Smooth muscle cell (in vitro differentiated cells): ENCODE results near the gene EIF2AK2. TPM values are rescaled to one million over a fixed set of nuclear protein-coding genes. Genes with fewer than 3 reads are reported as not detected.
A peak's percentile ranks its signal among the peaks of the same experiment; 100 is the strongest.

Source experiments
- DNase-seq: peaks from one replicate; lab custom pipeline; 2025; ENCODE audit not compliant: unreplicated experiment; lab: John Stamatoyannopoulos, UW
- H2AFZ ChIP-seq: fragments of 200-600 bp; sonication (generic); 2 replicates; pipeline ENCODE4 v1.6.0; 2016; ENCODE audit warnings: antibody characterized with exemption, low read depth, mild to moderate bottlenecking
- H3F3A ChIP-seq: fragments of 200-600 bp; sonication (generic); 2 replicates; pipeline ENCODE4 v1.6.0; 2017; ENCODE audit warnings: antibody characterized with exemption, low read depth
- H3K27ac ChIP-seq: fragments of 200-600 bp; sonication (generic); 2 replicates; pipeline ENCODE4 v1.5.1; 2016; ENCODE audit warnings: low read depth, mild to moderate bottlenecking
- H3K27me3 ChIP-seq: fragments of 200-600 bp; sonication (generic); 2 replicates; pipeline ENCODE4 v1.6.1; 2016; ENCODE audit warnings: low read depth, mild to moderate bottlenecking
- H3K36me3 ChIP-seq: fragments of 200-600 bp; sonication (generic); 2 replicates; pipeline ENCODE4 v1.5.1; 2016; ENCODE audit warnings: low read depth
- H3K4me1 ChIP-seq: fragments of 200-600 bp; sonication (generic); 2 replicates; pipeline ENCODE4 v1.5.1; 2016; ENCODE audit warnings: low read depth
- H3K4me2 ChIP-seq: fragments of 200-600 bp; sonication (generic); 2 replicates; pipeline ENCODE4 v1.6.0; 2016; ENCODE audit warnings: mild to moderate bottlenecking
- H3K4me3 ChIP-seq: fragments of 200-600 bp; sonication (generic); 2 replicates; pipeline ENCODE4 v1.5.1; 2016; ENCODE audit warnings: mild to moderate bottlenecking
- H3K79me2 ChIP-seq: fragments of 200-600 bp; sonication (generic); 2 replicates; pipeline ENCODE4 v1.6.0; 2016; ENCODE audit warnings: low read depth, mild to moderate bottlenecking
- H3K9ac ChIP-seq: fragments of 200-600 bp; sonication (generic); 2 replicates; pipeline ENCODE4 v1.6.0; 2016; ENCODE audit warnings: low read depth
- H3K9me3 ChIP-seq: fragments of 200-600 bp; sonication (generic); replicated peaks from 2 replicates; pipeline ENCODE4 v1.5.1; 2016; ENCODE audit warnings: low read depth
- H4K20me1 ChIP-seq: fragments of 200-600 bp; sonication (generic); 2 replicates; pipeline ENCODE4 v1.6.0; 2016; ENCODE audit warnings: low read depth
- WGBS: methylation state at CpG from one replicate; pipeline ENCODE4 v1.1.7; 2016; ENCODE audit warnings: low lambda C conversion rate; 5-methylcytosine and 5-hydroxymethylcytosine counted together
- polyA plus RNA-seq: library from polyadenylated mRNA; unstranded; fragments of >200 nt; fragmentation: Nextera tagmentation; extraction: Ambion mirVana; gene quantifications from 2 replicates; pipeline ENCODE4 v1.2.1, GENCODE V29; 2016
- total RNA-seq: library from RNA; depleted of rRNA; stranded (reverse); fragments of >200 nt; gene quantifications from 2 replicates; pipeline ENCODE4 v1.2.3, GENCODE V29; 2014
- TF ChIP-seq, protein P1 (sequence below): fragments of 200-600 bp; sonication (generic); IDR thresholded peaks from 2 replicates; pipeline ENCODE4 v1.5.1; 2017; ENCODE audit warnings: borderline replicate concordance, mild to moderate bottlenecking, antibody characterized with exemption; ENCODE audit not compliant: insufficient read depth, poor library complexity, severe bottlenecking

The EIF2AK2 gene
- total and polyA plus RNA-seq, 2 experiments from 2014 or later: 21.0 to 32.9 TPM

DNA sequence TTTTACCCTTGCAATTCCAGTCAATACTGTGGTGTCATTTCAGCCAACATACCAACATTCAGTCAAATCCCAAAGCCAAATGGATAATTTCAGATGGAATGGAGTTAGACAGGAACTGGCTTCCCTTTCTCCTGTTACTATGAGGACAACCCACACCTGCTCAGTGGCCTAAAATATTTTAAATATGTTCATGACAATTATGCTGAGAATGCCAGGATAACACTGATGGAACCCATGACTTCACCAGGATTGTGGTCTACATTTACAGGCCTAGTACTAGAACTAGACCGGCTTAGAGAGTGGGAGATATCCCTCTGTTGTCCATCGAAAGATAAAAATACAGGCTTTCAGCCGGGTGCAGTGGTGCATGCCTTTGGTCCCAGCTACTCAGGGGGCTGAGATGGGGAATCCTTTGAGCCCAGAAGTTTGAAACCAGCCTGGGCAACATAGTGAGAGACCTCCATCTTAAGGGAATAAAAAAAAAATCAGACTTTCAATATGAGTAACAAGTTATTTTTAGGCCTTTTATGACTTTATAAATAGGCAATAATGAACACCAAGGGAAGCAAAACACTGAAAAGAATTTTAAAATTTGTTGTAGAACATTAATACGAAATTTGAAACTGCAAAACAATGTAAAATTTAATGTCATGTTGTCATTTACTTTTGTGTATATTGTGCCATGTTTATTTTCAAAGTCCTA lies 58.2 kb downstream of the EIF2AK2 start:
- Histone ChIP-seq H2AFZ (no peak overlapping the region), H3K27me3 (no peaks in the 10 kb centered on the region), H3K36me3 (peaks cover 20% of the 10 kb centered on the region), H3F3A (peaks cover 3% of the 10 kb centered on the region), H3K9me3 (no peaks in the 10 kb centered on the region), H3K4me1 (no peaks in the 10 kb centered on the region), H3K27ac (peak overlapping the region; percentile 18), H3K79me2 (no peaks in the 10 kb centered on the region), H3K4me3 (no peak overlapping the region), H3K9ac (no peak overlapping the region), H4K20me1 (no peaks in the 10 kb centered on the region), H3K4me2 (no peak overlapping the region)
- 77% methylated on average over 4 of the region's 4 CpGs for WGBS
- DNase-seq: no peak
- TF ChIP-seq, protein P1, sequence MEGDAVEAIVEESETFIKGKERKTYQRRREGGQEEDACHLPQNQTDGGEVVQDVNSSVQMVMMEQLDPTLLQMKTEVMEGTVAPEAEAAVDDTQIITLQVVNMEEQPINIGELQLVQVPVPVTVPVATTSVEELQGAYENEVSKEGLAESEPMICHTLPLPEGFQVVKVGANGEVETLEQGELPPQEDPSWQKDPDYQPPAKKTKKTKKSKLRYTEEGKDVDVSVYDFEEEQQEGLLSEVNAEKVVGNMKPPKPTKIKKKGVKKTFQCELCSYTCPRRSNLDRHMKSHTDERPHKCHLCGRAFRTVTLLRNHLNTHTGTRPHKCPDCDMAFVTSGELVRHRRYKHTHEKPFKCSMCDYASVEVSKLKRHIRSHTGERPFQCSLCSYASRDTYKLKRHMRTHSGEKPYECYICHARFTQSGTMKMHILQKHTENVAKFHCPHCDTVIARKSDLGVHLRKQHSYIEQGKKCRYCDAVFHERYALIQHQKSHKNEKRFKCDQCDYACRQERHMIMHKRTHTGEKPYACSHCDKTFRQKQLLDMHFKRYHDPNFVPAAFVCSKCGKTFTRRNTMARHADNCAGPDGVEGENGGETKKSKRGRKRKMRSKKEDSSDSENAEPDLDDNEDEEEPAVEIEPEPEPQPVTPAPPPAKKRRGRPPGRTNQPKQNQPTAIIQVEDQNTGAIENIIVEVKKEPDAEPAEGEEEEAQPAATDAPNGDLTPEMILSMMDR: no peak

DNA sequence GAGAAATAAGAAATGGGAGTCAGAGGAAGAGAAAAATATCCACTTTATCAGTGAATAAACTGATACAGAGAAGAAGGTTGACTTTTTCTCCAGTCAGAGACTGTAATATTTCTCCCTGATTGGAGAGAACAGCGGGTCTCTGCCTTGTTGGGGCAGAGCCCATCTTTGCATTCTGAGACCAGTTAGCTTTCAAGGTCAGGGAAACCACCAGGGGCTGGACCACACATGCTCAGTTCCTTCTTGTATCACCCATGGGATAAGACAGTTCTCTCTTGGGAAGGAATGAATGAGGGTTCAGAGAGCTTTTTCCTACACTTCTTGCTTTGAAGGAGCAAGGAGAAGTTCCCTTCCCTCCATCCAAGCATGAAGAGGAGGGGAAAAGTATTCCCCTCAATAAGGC lies 60.2 kb downstream of the EIF2AK2 start:
- 100% methylated on average over 1 of the region's 1 CpG for WGBS
- H3K4me1 ChIP-seq: no peaks in the 10 kb centered on the region
- no peak overlapping the region for H2AFZ ChIP-seq
- H3K79me2 ChIP-seq: no peaks in the 10 kb centered on the region
- H3K9me3 ChIP-seq: no peaks in the 10 kb centered on the region
- H3K36me3 ChIP-seq: peaks cover 24% of the 10 kb centered on the region
- H3K4me2 ChIP-seq: no peak overlapping the region
- TF ChIP-seq, protein P1: no peak
- peaks cover 3% of the 10 kb centered on the region for H3F3A ChIP-seq
- peak overlapping the region; percentile 2 for H3K27ac ChIP-seq
- H3K9ac ChIP-seq: no peak overlapping the region
- H3K27me3 ChIP-seq: no peaks in the 10 kb centered on the region
- no peak overlapping the region for H3K4me3 ChIP-seq
- no peak for DNase-seq
- H4K20me1 ChIP-seq: no peaks in the 10 kb centered on the region

DNA sequence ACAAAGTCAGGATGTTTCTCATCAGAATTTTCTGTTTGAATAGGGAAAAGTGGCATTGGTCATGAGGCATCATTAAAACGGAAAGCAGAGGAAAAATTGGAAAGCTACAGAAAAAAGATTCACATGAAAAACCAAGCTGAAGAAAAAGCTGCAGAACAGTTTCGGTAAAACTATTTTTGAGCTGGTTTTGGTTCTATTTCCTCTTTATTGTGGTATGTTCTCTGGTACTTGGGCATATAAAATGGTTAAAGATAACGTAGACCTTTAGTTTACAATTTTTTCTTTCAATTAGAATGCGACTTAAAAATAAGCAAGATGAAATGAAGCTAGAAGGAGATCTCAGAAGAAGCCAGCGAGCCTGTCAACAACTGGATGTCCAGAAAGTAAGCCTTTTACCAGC lies 64.9 kb downstream of the EIF2AK2 start:
- H3K27ac ChIP-seq: no peak overlapping the region
- H3F3A ChIP-seq: peaks cover 3% of the 10 kb centered on the region
- no peak for DNase-seq
- TF ChIP-seq, protein P1: no peak
- no peaks in the 10 kb centered on the region for H3K9me3 ChIP-seq
- no peak overlapping the region for H3K4me2 ChIP-seq
- no peaks in the 10 kb centered on the region for H4K20me1 ChIP-seq
- H3K9ac ChIP-seq: no peak overlapping the region
- no peak overlapping the region for H3K4me3 ChIP-seq
- H3K27me3 ChIP-seq: no peaks in the 10 kb centered on the region
- H3K79me2 ChIP-seq: no peaks in the 10 kb centered on the region
- H2AFZ ChIP-seq: no peak overlapping the region
- no peaks in the 10 kb centered on the region for H3K4me1 ChIP-seq
- WGBS: 93% methylated on average over 5 of the region's 5 CpGs
- H3K36me3 ChIP-seq: peaks cover 27% of the 10 kb centered on the region

DNA sequence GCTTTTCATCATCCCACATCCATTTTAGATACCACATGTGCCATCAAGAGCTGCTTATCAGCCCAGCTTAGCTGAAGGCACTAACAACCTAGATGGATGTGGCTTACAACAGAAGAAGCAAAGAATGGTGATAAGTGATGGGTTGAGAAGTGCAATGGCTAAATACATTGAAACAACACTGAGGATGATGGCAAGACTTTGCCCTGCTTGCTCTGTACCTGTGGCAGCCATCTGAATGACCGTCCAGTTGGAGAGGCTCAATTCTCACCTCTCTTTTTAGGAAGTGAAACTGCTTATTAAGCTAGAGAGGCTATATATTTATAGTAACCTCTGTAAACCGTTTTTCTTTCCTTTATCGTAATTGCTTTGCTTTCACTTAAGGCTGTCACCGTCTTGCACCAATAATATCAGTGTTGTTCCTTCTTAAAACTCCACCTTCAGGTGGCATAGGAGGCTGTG lies 66.7 kb downstream of the EIF2AK2 start:
- H3K9ac ChIP-seq: no peak overlapping the region
- peaks cover 4% of the 10 kb centered on the region for H3K79me2 ChIP-seq
- no peaks in the 10 kb centered on the region for H3F3A ChIP-seq
- H3K4me1 ChIP-seq: peaks cover 4% of the 10 kb centered on the region
- no peak for DNase-seq
- no peak overlapping the region for H3K4me2 ChIP-seq
- no peak overlapping the region for H2AFZ ChIP-seq
- TF ChIP-seq, protein P1: no peak
- H3K4me3 ChIP-seq: no peak overlapping the region
- no peaks in the 10 kb centered on the region for H3K9me3 ChIP-seq
- H3K27me3 ChIP-seq: no peaks in the 10 kb centered on the region
- WGBS: 96% methylated on average over 4 of the region's 4 CpGs
- no peak overlapping the region for H3K27ac ChIP-seq
- H3K36me3 ChIP-seq: peaks cover 16% of the 10 kb centered on the region
- no peaks in the 10 kb centered on the region for H4K20me1 ChIP-seq
